GM12892 (cell line): ENCODE results near the gene RASA1.

Source experiments
- DNase-seq: peaks from one replicate; pipeline ENCODE4 v3.0.0; 2011; ENCODE audit not compliant: insufficient read length
- FAIRE-seq: peaks from 2 replicates; lab custom pipeline; 2011; peaks lifted over from hg19 to GRCh38; lab: Jason Lieb, UNC
- POLR2A ChIP-seq: IDR thresholded peaks from 2 replicates; pipeline ENCODE4 v1.6.1; 2011; ENCODE audit warnings: low read depth, low read length, control low read depth
- POLR2AphosphoS5 ChIP-seq: IDR thresholded peaks from 2 replicates; pipeline ENCODE4 v1.6.1; 2011; ENCODE audit warnings: low read depth, low read length, control low read depth
- TAF1 ChIP-seq: IDR thresholded peaks from 2 replicates; pipeline ENCODE4 v1.6.1; 2011; ENCODE audit warnings: low read depth, mild to moderate bottlenecking, control low read depth, low read length, borderline replicate concordance

Gene RASA1

GRCh38 chr5:87411973-87412629 lies 144.4 kb downstream of the RASA1 start:
- DNase-seq (no peak), FAIRE-seq (no peak)
- no peak for TF ChIP-seq TAF1
- TF ChIP-seq POLR2AphosphoS5, result no peak
- no peak for TF ChIP-seq POLR2A

- peak; percentile 57 for DNase-seq
- TF ChIP-seq TAF1, result 0 out of 2 replicates have a peak, but pooled peaks have one; percentile 21
- TF ChIP-seq POLR2AphosphoS5, result peak; percentile 91
- TF ChIP-seq POLR2A, result peak; percentile 94
- peak; percentile 100 for FAIRE-seq
These were observed 145.1 kb downstream of the RASA1 start, which contains the start of gene CCNH for GRCh38 chr5:87412630-87413342. Gene CCNH (minus strand): TSS chr5:87412930. CDS start chr5:87412794, 136 bp downstream.

GRCh38 chr5:87413343-87413645 lies 145.6 kb downstream of the RASA1 start:
- TF ChIP-seq POLR2A (no peak), TAF1 (no peak), POLR2AphosphoS5 (no peak)
- FAIRE-seq (no peak), DNase-seq (no peak)

GRCh38 chr5:87418506-87418905 lies 150.8 kb downstream of the RASA1 start:
- TF ChIP-seq TAF1 (no peak), POLR2A (no peak), POLR2AphosphoS5 (no peak)
- DNase-seq (no peak), FAIRE-seq (no peak)

GRCh38 chr5:87421307-87421706 lies 153.6 kb downstream of the RASA1 start:
- FAIRE-seq, result no peak
- TF ChIP-seq POLR2AphosphoS5 (no peak), POLR2A (no peak), TAF1 (no peak)

GRCh38 chr5:87423755-87424154 lies 156.1 kb downstream of the RASA1 start:
- no peak for FAIRE-seq
- no peak for TF ChIP-seq POLR2A
- no peak for TF ChIP-seq TAF1
- no peak for TF ChIP-seq POLR2AphosphoS5

More at GRCh38 chr5:87421307-87421706, 153.6 kb downstream of the RASA1 start:
- DNase-seq, result no peak

GRCh38 chr5:87430863-87431457 lies 163.3 kb downstream of the RASA1 start:
- DNase-seq (no peak), FAIRE-seq (no peak)
- no peak for TF ChIP-seq POLR2A

More at GRCh38 chr5:87423755-87424154, 156.1 kb downstream of the RASA1 start:
- no peak for DNase-seq

GRCh38 chr5:87432460-87432859 lies 164.8 kb downstream of the RASA1 start:
- FAIRE-seq (no peak), DNase-seq (no peak)
- no peak for TF ChIP-seq POLR2A
- no peak for TF ChIP-seq TAF1
- TF ChIP-seq POLR2AphosphoS5, result no peak

- no peak for FAIRE-seq
- no peak for TF ChIP-seq TAF1
- no peak for TF ChIP-seq POLR2AphosphoS5
- DNase-seq, result no peak
These were observed 166.3 kb downstream of the RASA1 start for GRCh38 chr5:87433945-87434344.

GRCh38 chr5:87434461-87434860 lies 166.8 kb downstream of the RASA1 start:
- no peak for FAIRE-seq
- TF ChIP-seq TAF1, result no peak
- TF ChIP-seq POLR2A, result no peak
- no peak for TF ChIP-seq POLR2AphosphoS5

GRCh38 chr5:87435144-87435694 lies 167.5 kb downstream of the RASA1 start:
- FAIRE-seq (no peak), DNase-seq (no peak)
- no peak for TF ChIP-seq POLR2AphosphoS5
- TF ChIP-seq TAF1, result no peak
- TF ChIP-seq POLR2A, result no peak

More at GRCh38 chr5:87434461-87434860, 166.8 kb downstream of the RASA1 start:
- no peak for DNase-seq

- DNase-seq (no peak), FAIRE-seq (no peak)
- TF ChIP-seq POLR2AphosphoS5, result no peak
- TF ChIP-seq POLR2A, result no peak
- TF ChIP-seq TAF1, result no peak
These were observed 170.0 kb downstream of the RASA1 start for GRCh38 chr5:87437724-87438123.

- DNase-seq (no peak), FAIRE-seq (no peak)
- TF ChIP-seq POLR2A, result no peak
- TF ChIP-seq POLR2AphosphoS5, result no peak
- no peak for TF ChIP-seq TAF1
These were observed 170.5 kb downstream of the RASA1 start for GRCh38 chr5:87438231-87438630.
